ENCODE data around the gene RASA4. TPM values are rescaled to one million over a fixed set of nuclear protein-coding genes. Genes with fewer than 3 reads are reported as not detected.
"Not testable (repeated sequence)": the region's sequence is repeated elsewhere in the genome, so short reads cannot be mapped to it uniquely, and the experiment has no call there.

The RASA4 gene
- 3.1 and 3.8 TPM in 2 replicates for total RNA-seq

- peak in 1 of 2 donors; percentile 9 for DNase-seq (ENCODE audit: low read depth in 2 of 2)
These were observed at the start of gene RASA4 for GRCh38 chr7:102616507-102617125. TSS of gene RASA4 (minus strand) at chr7:102616756. CDS start at chr7:102616689, 67 bp downstream.

DNA sequence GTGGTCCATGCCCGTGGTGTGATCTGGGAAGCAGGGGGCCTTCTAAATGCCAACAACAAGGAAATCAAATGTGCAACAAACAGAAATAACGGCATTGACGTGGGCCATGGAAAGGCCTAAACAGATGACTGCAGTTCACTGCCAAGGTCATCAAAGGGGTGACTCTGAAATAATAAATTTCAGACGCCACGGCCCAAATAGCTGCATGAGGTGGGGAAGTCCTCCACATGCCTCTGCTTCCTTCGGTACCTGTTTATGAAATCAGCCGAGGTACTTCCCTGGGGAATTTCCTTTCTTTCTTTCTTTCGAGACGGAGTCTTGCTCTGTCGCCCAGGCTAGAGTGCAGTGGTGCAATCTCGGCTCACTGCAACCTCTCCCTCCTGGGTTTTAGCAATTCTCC, 48.2 kb upstream of the RASA4 start:
- not testable (repeated sequence) for DNase-seq (ENCODE audit: low read depth in 2 of 2)

DNA sequence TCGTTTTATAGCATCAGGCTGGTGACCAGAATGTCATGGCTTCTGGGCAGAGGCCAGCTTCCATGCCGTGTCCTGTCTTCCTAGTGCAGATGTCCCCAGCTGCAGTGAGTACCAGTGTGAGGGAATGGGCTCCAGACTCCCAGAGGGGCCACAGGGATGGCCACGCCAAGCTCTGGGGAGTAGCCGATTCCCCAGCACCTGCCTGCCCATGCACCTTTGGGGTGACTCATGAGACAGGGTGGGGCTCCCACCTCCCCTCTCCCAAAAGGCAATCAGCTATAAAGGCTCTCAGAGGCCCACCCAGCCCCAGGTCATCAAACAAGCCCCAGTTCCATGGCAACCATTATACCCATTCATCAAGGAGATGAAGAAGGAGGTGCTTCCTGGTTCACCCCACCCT, 33.4 kb upstream of the RASA4 start, which contains the start of gene SPDYE2B:
TSS of gene SPDYE2B (plus strand) at position 396 of the 400 bp plus-strand sequence. CDS start 2,030 bp downstream, outside the sequence.
- not testable (repeated sequence) for DNase-seq (ENCODE audit: low read depth in 2 of 2)

GRCh38 chr7:102647813-102648212, 31.3 kb upstream of the RASA4 start:
- DNase-seq (ENCODE audit: low read depth in 2 of 2) = not testable (repeated sequence)

- not testable (repeated sequence) for DNase-seq (ENCODE audit: low read depth in 2 of 2)
These were observed 26.8 kb upstream of the RASA4 start for GRCh38 chr7:102643404-102643803.

DNA sequence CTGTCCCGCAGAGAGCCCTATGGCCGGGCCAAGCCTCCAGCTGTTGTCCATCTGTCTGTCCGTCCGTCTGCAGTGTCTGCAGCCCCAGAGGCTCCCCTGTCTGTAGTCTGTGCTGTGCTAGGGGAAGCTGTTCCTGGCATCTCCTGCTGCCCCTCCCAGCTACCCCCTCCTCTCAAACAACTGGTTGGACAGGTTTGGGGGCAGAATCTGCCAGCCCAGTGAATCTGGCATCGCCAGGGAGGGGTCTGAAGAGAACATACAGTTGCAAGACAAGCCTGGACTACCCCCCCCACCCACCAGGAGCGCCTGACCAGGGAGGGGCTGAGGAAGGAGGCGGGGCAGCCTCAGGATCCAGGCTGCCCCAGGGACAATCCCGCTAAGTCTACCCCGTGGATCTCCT, 26.1 kb upstream of the RASA4 start, which contains the start of gene UPK3BL1:
TSS of gene UPK3BL1 (minus strand) at position 101 of the 400 bp plus-strand sequence. CDS start at position 51, 50 bp downstream.
- DNase-seq (ENCODE audit: low read depth in 2 of 2) = not testable (repeated sequence)

DNA sequence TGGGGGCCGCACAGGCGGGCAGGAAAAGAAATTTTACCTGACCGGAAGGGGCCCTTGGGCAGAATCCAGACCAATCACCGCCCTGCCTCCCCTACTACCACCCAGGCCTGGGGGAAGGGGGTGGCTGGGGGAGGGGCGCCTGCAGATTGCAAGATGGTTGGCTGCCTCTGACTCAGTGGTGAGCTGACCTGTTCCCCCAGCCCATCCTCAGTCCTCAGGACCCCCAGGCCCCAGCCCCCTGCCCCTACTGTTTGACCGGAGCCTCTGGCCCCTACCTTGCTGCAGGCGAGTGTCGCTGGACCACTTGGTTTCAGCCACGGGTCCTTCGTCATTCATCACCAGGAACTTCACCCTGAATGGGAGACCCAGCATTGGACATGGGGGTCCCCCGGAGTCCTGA, 22.3 kb upstream of the RASA4 start:
- not testable (repeated sequence) for DNase-seq (ENCODE audit: low read depth in 2 of 2)

GRCh38 chr7:102636956-102637355, 20.4 kb upstream of the RASA4 start:
- not testable (repeated sequence) for DNase-seq (ENCODE audit: low read depth in 2 of 2)

GRCh38 chr7:102635354-102635753, 18.8 kb upstream of the RASA4 start:
- not testable (repeated sequence) for DNase-seq (ENCODE audit: low read depth in 2 of 2)

DNA sequence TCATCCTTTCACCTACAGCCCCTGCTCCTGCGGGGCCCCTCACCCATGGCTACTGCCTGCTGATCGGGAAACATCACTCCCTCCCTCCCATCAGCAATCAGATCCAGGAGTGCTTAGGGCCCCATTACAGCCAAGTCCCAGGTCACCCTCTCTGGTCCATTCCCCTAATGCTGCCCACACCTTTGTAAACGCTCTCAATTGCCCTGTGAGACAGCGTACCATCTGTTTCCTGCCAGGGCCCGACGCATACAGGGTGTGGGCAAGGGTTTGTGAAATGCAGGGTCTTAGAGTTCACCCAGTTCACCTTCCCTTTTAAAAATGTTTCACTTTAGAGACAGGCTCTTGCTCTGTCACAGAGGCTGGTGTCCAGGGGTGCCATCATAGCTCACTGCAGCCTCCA, 17.7 kb upstream of the RASA4 start:
- DNase-seq (ENCODE audit: low read depth in 2 of 2) = not testable (repeated sequence)

DNA sequence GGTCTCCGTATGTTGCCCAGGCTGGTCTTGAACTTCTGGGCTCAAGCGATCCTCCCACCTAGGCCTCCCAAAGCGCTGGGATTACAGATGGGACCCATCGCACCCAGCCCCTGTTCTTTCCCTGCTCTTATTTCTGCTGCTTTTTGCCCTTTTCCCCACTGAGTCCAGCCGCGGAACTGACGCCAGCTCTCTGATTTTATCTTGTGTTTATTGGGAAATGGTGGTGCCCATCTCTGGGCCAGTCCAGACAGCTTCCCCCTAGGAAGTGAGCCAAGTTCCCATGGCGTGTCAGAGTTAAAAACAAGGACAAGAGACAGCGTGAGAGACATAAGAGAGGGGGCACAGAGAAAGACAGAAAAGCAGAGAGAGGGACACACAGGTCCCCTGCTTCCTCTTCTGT, 14.1 kb upstream of the RASA4 start:
- not testable (repeated sequence) for DNase-seq (ENCODE audit: low read depth in 2 of 2)

- DNase-seq (ENCODE audit: low read depth in 2 of 2) = not testable (repeated sequence)
These were observed 10.8 kb upstream of the RASA4 start for GRCh38 chr7:102627271-102627904.

DNA sequence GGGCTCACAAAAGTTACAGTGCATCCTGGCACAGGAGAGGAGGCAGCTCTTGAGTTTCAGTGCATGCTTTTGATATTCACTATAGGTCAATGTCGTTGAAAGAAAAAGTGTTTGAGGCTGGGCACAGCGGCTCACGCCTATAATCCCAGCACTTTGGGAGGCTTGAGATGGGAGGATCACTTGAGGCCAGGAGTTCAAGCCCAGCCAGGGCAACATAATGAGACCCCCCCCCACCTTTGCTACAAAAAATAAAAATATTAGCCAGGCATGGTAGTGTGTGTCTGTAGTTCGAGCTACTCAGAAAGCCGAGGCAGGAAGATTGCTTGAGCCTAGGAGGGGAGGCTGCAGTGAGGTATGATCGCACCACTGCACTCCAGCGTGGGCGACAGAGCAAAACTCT, 1.6 kb upstream of the RASA4 start:
- DNase-seq (ENCODE audit: low read depth in 2 of 2) = not testable (repeated sequence)

DNA sequence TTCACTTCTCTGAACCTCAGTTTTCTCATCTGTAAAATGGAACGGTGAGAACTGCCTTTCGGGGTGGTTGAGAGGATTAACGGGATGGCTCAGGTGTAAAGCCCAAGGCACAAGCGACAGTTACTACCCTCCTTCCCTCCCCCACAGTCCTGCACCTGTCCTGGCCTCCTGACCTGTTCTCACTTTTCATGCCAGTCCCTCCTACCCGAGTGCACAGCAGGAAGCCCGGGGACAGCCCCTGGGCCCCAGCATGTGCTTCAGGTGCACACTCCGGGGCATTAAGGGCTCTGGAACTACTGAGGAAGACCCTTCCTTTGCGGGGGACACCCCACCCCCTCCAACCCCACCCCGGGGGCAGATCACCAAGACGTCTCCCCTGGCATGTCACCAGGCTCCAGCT, 626 bp downstream of the RASA4 start:
- DNase-seq (ENCODE audit: low read depth in 2 of 2) = not testable (repeated sequence)

DNA sequence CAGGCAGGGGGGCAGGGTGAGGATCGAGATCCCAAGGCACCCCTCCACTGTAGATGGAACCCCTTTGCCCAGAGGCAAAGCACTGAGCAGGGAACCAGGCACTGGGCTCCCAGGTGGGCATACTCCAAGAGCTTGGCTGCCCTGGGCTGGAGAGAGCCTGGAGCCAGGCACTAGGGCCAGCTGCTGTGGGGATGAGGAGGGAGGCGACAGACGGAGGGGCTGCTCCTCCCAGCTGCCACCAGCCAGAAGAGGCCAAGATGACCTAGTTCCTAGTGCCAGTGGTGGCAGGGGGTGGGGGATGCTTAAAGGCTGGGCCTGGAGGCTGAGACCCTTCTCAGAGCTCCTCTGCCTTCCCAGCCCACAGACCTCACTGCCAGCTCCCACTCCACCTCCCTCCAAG, 1.7 kb downstream of the RASA4 start:
- DNase-seq (ENCODE audit: low read depth in 2 of 2) = not testable (repeated sequence)

DNA sequence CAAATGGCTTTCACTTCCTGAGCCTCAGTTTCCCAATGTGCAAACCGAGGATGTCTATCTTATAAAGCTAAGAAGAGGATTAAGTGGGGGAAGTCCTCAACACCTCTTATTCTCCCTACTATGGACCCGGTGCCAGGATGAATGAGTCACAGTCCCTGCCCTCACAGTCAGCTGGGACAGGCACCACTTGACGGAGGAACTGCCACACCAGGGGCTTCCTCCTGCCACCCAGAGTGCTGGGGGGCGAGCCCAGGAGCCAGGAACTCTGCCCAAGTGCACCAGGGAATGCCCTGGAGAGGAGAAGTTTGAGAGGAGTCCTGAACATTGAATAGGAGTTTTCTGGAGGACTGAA, 2.2 kb downstream of the RASA4 start:
- DNase-seq (ENCODE audit: low read depth in 2 of 2) = not testable (repeated sequence)

DNA sequence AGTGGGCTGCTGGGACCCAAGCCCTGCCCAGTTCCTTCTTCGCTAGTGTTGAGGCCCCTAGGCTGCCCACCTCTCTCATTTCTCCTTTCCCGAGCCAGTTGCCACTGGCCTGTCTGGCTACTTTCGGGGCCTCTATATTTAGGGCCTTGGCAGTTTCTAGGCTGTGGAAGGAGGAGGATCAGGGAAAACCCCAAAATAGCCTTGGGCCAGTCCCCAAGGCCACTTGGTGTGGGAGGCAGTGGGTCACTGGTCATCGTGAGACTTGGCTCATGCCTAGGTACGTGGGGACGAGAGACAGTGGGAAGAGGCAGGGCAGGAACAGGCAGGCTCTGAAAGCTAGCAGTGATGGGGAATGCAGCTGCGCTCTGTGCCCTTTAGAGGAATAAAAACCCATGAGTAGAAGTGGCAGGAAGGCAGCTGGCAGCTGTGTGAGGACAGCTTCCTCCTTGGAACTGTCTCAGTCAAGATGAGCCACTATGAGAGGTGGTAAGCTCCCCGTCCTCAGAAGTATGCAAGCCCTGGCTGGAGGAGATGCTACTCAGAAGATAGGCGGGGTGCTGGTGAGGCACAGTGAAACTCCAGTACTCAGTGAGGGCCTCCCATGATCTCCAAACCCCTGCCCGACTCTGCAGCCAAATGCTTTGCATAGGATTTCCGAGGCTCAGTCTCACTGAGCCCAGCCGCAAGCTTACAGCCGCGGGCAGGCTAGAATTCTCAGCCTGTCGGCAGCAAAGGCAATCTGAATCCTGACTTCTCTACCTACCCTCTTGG, 2.8 kb downstream of the RASA4 start:
- not testable (repeated sequence) for DNase-seq (ENCODE audit: low read depth in 2 of 2)

GRCh38 chr7:102611675-102612325, 4.8 kb downstream of the RASA4 start:
- DNase-seq (ENCODE audit: low read depth in 2 of 2) = peak; percentile 33 to 52

- DNase-seq (ENCODE audit: low read depth in 2 of 2) = not testable (repeated sequence)
These were observed 5.4 kb downstream of the RASA4 start for GRCh38 chr7:102611013-102611674.

GRCh38 chr7:102610441-102610840, 6.1 kb downstream of the RASA4 start:
- not testable (repeated sequence) for DNase-seq (ENCODE audit: low read depth in 2 of 2)

DNA sequence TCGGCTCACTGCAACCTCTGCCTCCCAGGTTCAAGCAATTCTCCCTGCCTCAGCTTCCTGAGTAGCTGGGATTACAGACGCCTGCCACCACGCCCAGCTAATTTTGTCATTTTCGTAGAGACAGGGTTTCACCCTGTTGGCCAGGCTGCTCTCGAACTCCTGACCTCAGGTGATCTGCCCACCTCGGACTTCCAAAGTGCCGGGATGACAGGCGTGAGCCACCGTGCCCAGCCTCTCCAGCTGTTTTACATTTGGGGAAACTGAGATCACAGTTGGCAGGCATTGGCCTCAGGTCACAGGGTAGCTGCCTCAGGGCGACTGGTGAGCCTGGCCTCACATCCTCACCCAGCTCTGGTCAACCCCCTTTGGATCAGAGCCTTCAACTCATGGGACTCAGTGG, 6.8 kb downstream of the RASA4 start:
- not testable (repeated sequence) for DNase-seq (ENCODE audit: low read depth in 2 of 2)

All from lung microvascular endothelial cell (primary cell).